Fibroblast of the aortic adventitia (primary cell): Measurements from ENCODE around the gene CST3. TPM values are rescaled to one million over a fixed set of nuclear protein-coding genes. Genes with fewer than 3 reads are reported as not detected.

Source experiments
- DNase-seq: peaks from one replicate; pipeline ENCODE4 v3.0.0-alpha.2; 2010; ENCODE audit warnings: low read depth
- H3K4me3 ChIP-seq: 2 replicates; pipeline ENCODE4 v1.5.1; 2011; ENCODE audit warnings: low read depth, mild to moderate bottlenecking, control low read depth, low read length, moderate library complexity
- total RNA-seq: library from RNA; depleted of rRNA; stranded (reverse); fragments of >200 nt; gene quantifications from 2 replicates; pipeline ENCODE4 v1.2.3, GENCODE V29; 2012; ENCODE audit warnings: low replicate concordance
- TF ChIP-seq, protein P1 (sequence below): IDR thresholded peaks from 2 replicates; pipeline ENCODE4 v1.5.1; 2011; ENCODE audit warnings: mild to moderate bottlenecking, low read length, control low read depth, inconsistent platforms; ENCODE audit not compliant: insufficient read depth

CST3 gene
- total RNA-seq, 1 donor, result 246 TPM

- no peak overlapping the region for H3K4me3 ChIP-seq
- no peak for DNase-seq
- TF ChIP-seq, protein P1, sequence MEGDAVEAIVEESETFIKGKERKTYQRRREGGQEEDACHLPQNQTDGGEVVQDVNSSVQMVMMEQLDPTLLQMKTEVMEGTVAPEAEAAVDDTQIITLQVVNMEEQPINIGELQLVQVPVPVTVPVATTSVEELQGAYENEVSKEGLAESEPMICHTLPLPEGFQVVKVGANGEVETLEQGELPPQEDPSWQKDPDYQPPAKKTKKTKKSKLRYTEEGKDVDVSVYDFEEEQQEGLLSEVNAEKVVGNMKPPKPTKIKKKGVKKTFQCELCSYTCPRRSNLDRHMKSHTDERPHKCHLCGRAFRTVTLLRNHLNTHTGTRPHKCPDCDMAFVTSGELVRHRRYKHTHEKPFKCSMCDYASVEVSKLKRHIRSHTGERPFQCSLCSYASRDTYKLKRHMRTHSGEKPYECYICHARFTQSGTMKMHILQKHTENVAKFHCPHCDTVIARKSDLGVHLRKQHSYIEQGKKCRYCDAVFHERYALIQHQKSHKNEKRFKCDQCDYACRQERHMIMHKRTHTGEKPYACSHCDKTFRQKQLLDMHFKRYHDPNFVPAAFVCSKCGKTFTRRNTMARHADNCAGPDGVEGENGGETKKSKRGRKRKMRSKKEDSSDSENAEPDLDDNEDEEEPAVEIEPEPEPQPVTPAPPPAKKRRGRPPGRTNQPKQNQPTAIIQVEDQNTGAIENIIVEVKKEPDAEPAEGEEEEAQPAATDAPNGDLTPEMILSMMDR, result no peak
These were observed 18.6 kb upstream of the CST3 start for GRCh38 chr20:23656372-23656771.

DNA sequence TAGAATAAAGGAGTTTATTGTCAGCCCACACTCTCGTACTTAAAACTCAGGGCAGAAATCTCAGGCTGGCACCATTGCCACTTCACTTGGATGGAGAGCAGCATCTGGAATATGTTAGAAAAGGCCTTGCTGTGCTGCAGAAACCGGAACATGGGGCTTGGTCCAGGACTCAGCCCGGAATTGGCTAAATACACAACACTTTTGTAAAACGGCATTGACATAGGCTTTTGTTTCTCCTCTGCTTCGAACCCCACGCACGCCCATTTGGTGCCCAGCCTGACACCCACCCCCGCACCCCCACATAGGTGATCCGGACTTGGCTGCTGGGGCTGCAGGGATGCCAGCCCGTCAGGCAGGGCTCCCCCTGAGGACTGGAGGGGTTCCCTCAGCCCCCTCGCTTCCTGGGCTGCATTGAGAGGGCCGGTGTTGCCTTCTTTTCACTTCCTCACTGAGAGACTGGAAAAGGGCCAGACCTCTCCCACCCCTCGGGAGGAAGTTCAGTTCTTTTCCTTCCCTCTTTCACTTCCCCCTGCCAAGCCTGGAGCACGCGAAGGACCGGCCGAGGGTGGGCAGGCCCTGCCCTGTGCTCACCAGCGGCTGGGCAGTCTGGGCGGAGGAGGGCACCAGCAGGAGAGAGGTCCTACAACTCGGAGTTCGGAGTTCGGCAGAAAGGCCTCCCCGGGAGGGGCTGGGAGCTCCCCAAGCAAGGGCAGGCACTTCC lies 17.9 kb upstream of the CST3 start:
- peak; percentile 50 for DNase-seq
- no peak overlapping the region for H3K4me3 ChIP-seq

GRCh38 chr20:23654717-23655116 lies 17.0 kb upstream of the CST3 start:
- TF ChIP-seq, protein P1, result no peak
- DNase-seq, result no peak
- H3K4me3 ChIP-seq, result no peak overlapping the region

More for the DNA sequence above, 17.9 kb upstream of the CST3 start:
- TF ChIP-seq, protein P1, result no peak

GRCh38 chr20:23654000-23654399 lies 16.2 kb upstream of the CST3 start:
- TF ChIP-seq, protein P1, result no peak
- DNase-seq, result no peak

GRCh38 chr20:23653400-23653938 lies 15.7 kb upstream of the CST3 start:
- TF ChIP-seq, protein P1, result no peak
- no peak for DNase-seq
- no peak overlapping the region for H3K4me3 ChIP-seq

More at GRCh38 chr20:23654000-23654399, 16.2 kb upstream of the CST3 start:
- H3K4me3 ChIP-seq, result no peak overlapping the region

DNA sequence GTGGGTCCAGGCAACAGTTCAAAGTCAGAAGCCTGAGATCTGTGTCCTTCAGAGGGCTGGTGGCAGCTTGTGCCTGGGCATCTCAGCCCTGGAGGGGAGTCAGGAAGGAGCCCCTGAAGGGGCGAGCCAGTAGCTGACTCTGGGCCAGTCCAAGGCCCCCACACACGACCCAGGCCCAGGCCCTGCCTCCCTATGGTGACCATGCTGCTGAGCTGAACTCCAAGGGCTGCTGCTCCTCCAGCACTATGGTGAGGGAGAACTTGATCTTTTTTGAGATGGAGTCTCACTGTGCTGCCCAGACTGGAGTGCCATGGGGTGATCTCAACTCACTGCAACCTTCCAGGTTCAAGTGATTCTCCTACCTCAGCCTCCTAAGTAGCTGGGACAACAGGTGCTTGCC lies 15.2 kb upstream of the CST3 start:
- DNase-seq, result no peak
- H3K4me3 ChIP-seq, result no peak overlapping the region
- TF ChIP-seq, protein P1, result no peak
